HepG2 (cell line): ENCODE measurements around the gene JMJD6. TPM values are rescaled to one million over a fixed set of nuclear protein-coding genes. Genes with fewer than 3 reads are reported as not detected.
A peak's percentile ranks its signal among the peaks of the same experiment; 100 is the strongest.

Experiments used
- FOXA1 ChIP-seq, 2 experiments: fragments of 450-650 bp in 1 of 2; sonication (generic) in 1 of 2; formaldehyde crosslinking in 1 of 2; IDR thresholded peaks; 2 replicates each; pipeline versions ENCODE4 v1.4.0 to v1.6.1; 2016 to 2020; ENCODE audit warnings: missing genetic modification reagents in 1 of 2
- HDAC2 ChIP-seq: sonication (generic); formaldehyde crosslinking; IDR thresholded peaks from 2 replicates; pipeline ENCODE4 v1.4.0; 2020; ENCODE audit warnings: missing genetic modification reagents
- IRF2 ChIP-seq: IDR thresholded peaks from 2 replicates; pipeline ENCODE4 v1.6.1; 2018; ENCODE audit warnings: missing genetic modification reagents, missing compliant biosample characterization
- MAFG ChIP-seq: sonication (generic); formaldehyde crosslinking; IDR thresholded peaks from 2 replicates; pipeline ENCODE4 v1.5.1; 2020; ENCODE audit warnings: mild to moderate bottlenecking, missing genetic modification reagents
- PTBP1 ChIP-seq: fragments of 200-400 bp; formaldehyde crosslinking; IDR thresholded peaks from 2 replicates; pipeline ENCODE4 v1.6.1; 2018; ENCODE audit warnings: low read length, low read depth; ENCODE audit not compliant: poor library complexity, severe bottlenecking
- SAFB2 ChIP-seq: sonication (generic); formaldehyde crosslinking; IDR thresholded peaks from 2 replicates; pipeline ENCODE4 v1.5.1; 2020; ENCODE audit warnings: missing genetic modification reagents, low read depth, mild to moderate bottlenecking, borderline replicate concordance
- SATB2 ChIP-seq: sonication (generic); formaldehyde crosslinking; IDR thresholded peaks from 2 replicates; pipeline ENCODE4 v1.5.0; 2020; ENCODE audit warnings: missing genetic modification reagents
- SKIL ChIP-seq: sonication (generic); formaldehyde crosslinking; IDR thresholded peaks from 2 replicates; pipeline ENCODE4 v1.8.0; 2022; ENCODE audit warnings: missing genetic modification reagents, mild to moderate bottlenecking, moderate library complexity, borderline replicate concordance
- TSC22D2 ChIP-seq: sonication (generic); formaldehyde crosslinking; IDR thresholded peaks from 2 replicates; pipeline ENCODE4 v1.5.1; 2020; ENCODE audit warnings: missing genetic modification reagents, mild to moderate bottlenecking, borderline replicate concordance
- U2AF1 ChIP-seq: fragments of 200-400 bp; formaldehyde crosslinking; optimal IDR thresholded peaks from 2 replicates; pipeline ENCODE3; 2017; ENCODE audit warnings: mild to moderate bottlenecking, low read depth, low read length
- XRCC5 ChIP-seq: fragments of 200-400 bp; formaldehyde crosslinking; optimal IDR thresholded peaks from 2 replicates; pipeline ENCODE3; 2017; ENCODE audit warnings: mild to moderate bottlenecking, low read length
- ZKSCAN5 ChIP-seq: sonication (generic); formaldehyde crosslinking; IDR thresholded peaks from 2 replicates; pipeline ENCODE4 v1.5.1; 2020; ENCODE audit warnings: mild to moderate bottlenecking, missing genetic modification reagents
- ZMAT5 ChIP-seq: sonication (generic); formaldehyde crosslinking; IDR thresholded peaks from 2 replicates; pipeline ENCODE4 v1.5.0; 2020; ENCODE audit warnings: mild to moderate bottlenecking, low read depth, missing genetic modification reagents, borderline replicate concordance
- ZNF124 ChIP-seq: sonication (generic); formaldehyde crosslinking; IDR thresholded peaks from 2 replicates; pipeline ENCODE4 v1.4.0; 2020; ENCODE audit warnings: missing genetic modification reagents
- ZNF264 ChIP-seq: sonication (generic); formaldehyde crosslinking; IDR thresholded peaks from 2 replicates; pipeline ENCODE4 v1.4.0; 2020; ENCODE audit warnings: missing genetic modification reagents
- ZNF337 ChIP-seq: sonication (generic); formaldehyde crosslinking; IDR thresholded peaks from 2 replicates; pipeline ENCODE4 v1.5.1; 2020; ENCODE audit warnings: missing genetic modification reagents, low read depth, mild to moderate bottlenecking, borderline replicate concordance
- ZNF383 ChIP-seq: sonication (generic); formaldehyde crosslinking; IDR thresholded peaks from 2 replicates; pipeline ENCODE4 v1.4.0; 2020; ENCODE audit warnings: missing genetic modification reagents, mild to moderate bottlenecking, borderline replicate concordance
- ZNF430 ChIP-seq: sonication (generic); formaldehyde crosslinking; IDR thresholded peaks from 2 replicates; pipeline ENCODE4 v1.9.0; 2021; ENCODE audit warnings: mild to moderate bottlenecking, missing genetic modification reagents
- ZNF737 ChIP-seq: sonication (generic); formaldehyde crosslinking; IDR thresholded peaks from 2 replicates; pipeline ENCODE4 v1.5.0; 2020; ENCODE audit warnings: missing genetic modification reagents, mild to moderate bottlenecking, borderline replicate concordance
- polyA plus RNA-seq, 8 experiments: library from polyadenylated mRNA; depleted of rRNA in 3 of 8; stranded (reverse) in 7 of 8; unstranded in 1 of 8; fragments of >200 nt; fragmentation: Illumina TruSeq in 4 of 8; extraction: Trizol in 4 of 8; gene quantifications; 2 replicates each; pipeline versions ENCODE4 v1.2.1 to v1.2.3, GENCODE V29; 2011 to 2016; ENCODE audit warnings: low read depth in 4 of 8, missing spikeins in 1 of 8, mixed read lengths in 1 of 8; ENCODE audit not compliant: insufficient read depth in 1 of 8
- total RNA-seq, 5 experiments: library from RNA; depleted of rRNA; stranded (reverse); fragments of >200 nt; fragmentation: Illumina TruSeq; extraction: Trizol; gene quantifications; 2 replicates each; pipeline ENCODE4 v1.2.3, GENCODE V29; 2016; ENCODE audit warnings: low read depth in 1 of 5
- TF ChIP-seq, protein P1 (sequence below): IDR thresholded peaks from 2 replicates; pipeline ENCODE4 v1.6.1; 2016; ENCODE audit warnings: missing genetic modification reagents, missing compliant biosample characterization
- TF ChIP-seq, protein P2 (sequence below): sonication (generic); formaldehyde crosslinking; IDR thresholded peaks from 2 replicates; pipeline ENCODE4 v1.4.0; 2020; ENCODE audit warnings: low read depth, mild to moderate bottlenecking, missing genetic modification reagents
- TF ChIP-seq, protein P3 (sequence below): sonication (generic); formaldehyde crosslinking; IDR thresholded peaks from 2 replicates; pipeline ENCODE4 v1.9.0; 2022; ENCODE audit warnings: missing genetic modification reagents, mild to moderate bottlenecking, borderline replicate concordance

JMJD6 gene
- total and polyA plus RNA-seq, 2 of the 13 experiments (the other 11 are each of a cell fraction or from before 2014, with no cell fraction given) = 33.6 to 41.0 TPM

- TF ChIP-seq SAFB2 (CRISPR knock-in tag) (peak; percentile 79; the same call in 1 of the 2 replicates), ZNF383 (CRISPR knock-in tag) (no peak; the same call in 1 of the 2 replicates), TSC22D2 (0 out of 2 replicates have a peak, but pooled peaks have one; percentile 16), ZKSCAN5 (CRISPR knock-in tag) (no peak), IRF2 (0 out of 2 replicates have a peak, but pooled peaks have one; percentile 38), SATB2 (CRISPR knock-in tag) (peak; percentile 33; the same call in 1 of the 2 replicates), ZNF264 (CRISPR knock-in tag) (no peak), ZMAT5 (no peak; the same call in 1 of the 2 replicates), SKIL (CRISPR knock-in tag) (peak; percentile 66), ZNF430 (CRISPR knock-in tag) (peak; percentile 79), U2AF1 (no peak), ZNF337 (CRISPR knock-in tag) (no peak), MAFG (CRISPR knock-in tag) (no peak), FOXA1 (IDR thresholded peaks at IDR 0.05) (no peak), FOXA1 (CRISPR knock-in tag; IDR thresholded peaks at IDR 0.05) (no peak), XRCC5 (peak; percentile 70), HDAC2 (CRISPR knock-in tag) (peak; percentile 36; the same call in 1 of the 2 replicates), PTBP1 (no peak), ZNF737 (CRISPR knock-in tag) (no peak), ZNF124 (peak; percentile 56; the same call in 1 of the 2 replicates)
- TF ChIP-seq, protein P1, sequence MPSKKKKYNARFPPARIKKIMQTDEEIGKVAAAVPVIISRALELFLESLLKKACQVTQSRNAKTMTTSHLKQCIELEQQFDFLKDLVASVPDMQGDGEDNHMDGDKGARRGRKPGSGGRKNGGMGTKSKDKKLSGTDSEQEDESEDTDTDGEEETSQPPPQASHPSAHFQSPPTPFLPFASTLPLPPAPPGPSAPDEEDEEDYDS = no peak
- TF ChIP-seq, protein P2, sequence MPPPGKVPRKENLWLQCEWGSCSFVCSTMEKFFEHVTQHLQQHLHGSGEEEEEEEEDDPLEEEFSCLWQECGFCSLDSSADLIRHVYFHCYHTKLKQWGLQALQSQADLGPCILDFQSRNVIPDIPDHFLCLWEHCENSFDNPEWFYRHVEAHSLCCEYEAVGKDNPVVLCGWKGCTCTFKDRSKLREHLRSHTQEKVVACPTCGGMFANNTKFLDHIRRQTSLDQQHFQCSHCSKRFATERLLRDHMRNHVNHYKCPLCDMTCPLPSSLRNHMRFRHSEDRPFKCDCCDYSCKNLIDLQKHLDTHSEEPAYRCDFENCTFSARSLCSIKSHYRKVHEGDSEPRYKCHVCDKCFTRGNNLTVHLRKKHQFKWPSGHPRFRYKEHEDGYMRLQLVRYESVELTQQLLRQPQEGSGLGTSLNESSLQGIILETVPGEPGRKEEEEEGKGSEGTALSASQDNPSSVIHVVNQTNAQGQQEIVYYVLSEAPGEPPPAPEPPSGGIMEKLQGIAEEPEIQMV (CRISPR knock-in tag) = peak; percentile 89; the same call in 1 of the 2 replicates
- TF ChIP-seq, protein P3, sequence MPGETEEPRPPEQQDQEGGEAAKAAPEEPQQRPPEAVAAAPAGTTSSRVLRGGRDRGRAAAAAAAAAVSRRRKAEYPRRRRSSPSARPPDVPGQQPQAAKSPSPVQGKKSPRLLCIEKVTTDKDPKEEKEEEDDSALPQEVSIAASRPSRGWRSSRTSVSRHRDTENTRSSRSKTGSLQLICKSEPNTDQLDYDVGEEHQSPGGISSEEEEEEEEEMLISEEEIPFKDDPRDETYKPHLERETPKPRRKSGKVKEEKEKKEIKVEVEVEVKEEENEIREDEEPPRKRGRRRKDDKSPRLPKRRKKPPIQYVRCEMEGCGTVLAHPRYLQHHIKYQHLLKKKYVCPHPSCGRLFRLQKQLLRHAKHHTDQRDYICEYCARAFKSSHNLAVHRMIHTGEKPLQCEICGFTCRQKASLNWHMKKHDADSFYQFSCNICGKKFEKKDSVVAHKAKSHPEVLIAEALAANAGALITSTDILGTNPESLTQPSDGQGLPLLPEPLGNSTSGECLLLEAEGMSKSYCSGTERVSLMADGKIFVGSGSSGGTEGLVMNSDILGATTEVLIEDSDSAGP = no peak; the same call in 1 of the 2 replicates
Observed at GRCh38 chr17:76726776-76727718, 641 bp upstream of the JMJD6 start, which contains the start of gene METTL23 (continued).
